ENCODE data around the gene AGBL1.

AGBL1 gene

GRCh38 chr15:86603466-86603865, 523.8 kb downstream of the AGBL1 start:
- TF ChIP-seq RAD21 (IDR thresholded peaks at IDR 0.05; ENCODE audit: low read depth) (no peak), MAX (IDR thresholded peaks at IDR 0.05) (no peak), TCF12 (IDR thresholded peaks at IDR 0.05; ENCODE audit: low read depth) (no peak), EP300 (IDR thresholded peaks at IDR 0.05; ENCODE audit: borderline replicate concordance) (no peak), CREB1 (IDR thresholded peaks at IDR 0.05; ENCODE audit: low read depth) (no peak), TAF1 (IDR thresholded peaks at IDR 0.05; ENCODE audit: low read depth) (no peak), NFIC (IDR thresholded peaks at IDR 0.05) (no peak), REST (IDR thresholded peaks at IDR 0.05; ENCODE audit: low read depth) (no peak), FOXM1 (IDR thresholded peaks at IDR 0.05; ENCODE audit: borderline replicate concordance, low read depth) (no peak), CEBPB (IDR thresholded peaks at IDR 0.05) (no peak), TEAD4 (IDR thresholded peaks at IDR 0.05) (no peak), ZBTB7A (IDR thresholded peaks at IDR 0.05; ENCODE audit: low read depth) (no peak), EGR1 (IDR thresholded peaks at IDR 0.05) (no peak), YY1 (IDR thresholded peaks at IDR 0.05; ENCODE audit: low read depth) (no peak), USF1 (IDR thresholded peaks at IDR 0.05) (no peak)

- TF ChIP-seq MAX (IDR thresholded peaks at IDR 0.05): no peak
Observed at GRCh38 chr15:86608461-86609205, 529.0 kb downstream of the AGBL1 start.

- no peak for TF ChIP-seq TEAD4 (IDR thresholded peaks at IDR 0.05)
- TF ChIP-seq ZBTB7A (IDR thresholded peaks at IDR 0.05; ENCODE audit: low read depth): no peak
- TF ChIP-seq YY1 (IDR thresholded peaks at IDR 0.05; ENCODE audit: low read depth): no peak
- TF ChIP-seq MAX (IDR thresholded peaks at IDR 0.05): no peak
- no peak for TF ChIP-seq CEBPB (IDR thresholded peaks at IDR 0.05)
- no peak for TF ChIP-seq REST (IDR thresholded peaks at IDR 0.05; ENCODE audit: low read depth)
- TF ChIP-seq RAD21 (IDR thresholded peaks at IDR 0.05; ENCODE audit: low read depth): no peak
- no peak for TF ChIP-seq TAF1 (IDR thresholded peaks at IDR 0.05; ENCODE audit: low read depth)
- TF ChIP-seq EP300 (IDR thresholded peaks at IDR 0.05; ENCODE audit: borderline replicate concordance): no peak
Observed at GRCh38 chr15:86609275-86609674, 529.6 kb downstream of the AGBL1 start.

GRCh38 chr15:86610038-86610437, 530.4 kb downstream of the AGBL1 start:
- TF ChIP-seq EP300 (IDR thresholded peaks at IDR 0.05; ENCODE audit: borderline replicate concordance) (no peak), NFIC (IDR thresholded peaks at IDR 0.05) (no peak), TAF1 (IDR thresholded peaks at IDR 0.05; ENCODE audit: low read depth) (no peak), RAD21 (IDR thresholded peaks at IDR 0.05; ENCODE audit: low read depth) (no peak), TEAD4 (IDR thresholded peaks at IDR 0.05) (no peak), YY1 (IDR thresholded peaks at IDR 0.05; ENCODE audit: low read depth) (no peak), FOXM1 (IDR thresholded peaks at IDR 0.05; ENCODE audit: borderline replicate concordance, low read depth) (no peak)

GRCh38 chr15:86611417-86612040, 531.9 kb downstream of the AGBL1 start:
- TF ChIP-seq EGR1 (IDR thresholded peaks at IDR 0.05) (no peak), USF1 (IDR thresholded peaks at IDR 0.05) (no peak), MAX (IDR thresholded peaks at IDR 0.05) (no peak), REST (IDR thresholded peaks at IDR 0.05; ENCODE audit: low read depth) (no peak), TAF1 (IDR thresholded peaks at IDR 0.05; ENCODE audit: low read depth) (no peak), EP300 (IDR thresholded peaks at IDR 0.05; ENCODE audit: borderline replicate concordance) (no peak), YY1 (IDR thresholded peaks at IDR 0.05; ENCODE audit: low read depth) (no peak), ZBTB7A (IDR thresholded peaks at IDR 0.05; ENCODE audit: low read depth) (no peak), CREB1 (IDR thresholded peaks at IDR 0.05; ENCODE audit: low read depth) (no peak), NFIC (IDR thresholded peaks at IDR 0.05) (no peak), CEBPB (IDR thresholded peaks at IDR 0.05) (no peak), RAD21 (IDR thresholded peaks at IDR 0.05; ENCODE audit: low read depth) (no peak), TCF12 (IDR thresholded peaks at IDR 0.05; ENCODE audit: low read depth) (no peak)

Measured in Ishikawa (cell line).